COLO668 (cell line): ENCODE results near the gene ABCB8.
A peak's percentile ranks its signal among the peaks of the same experiment; 100 is the strongest.
"Not testable (repeated sequence)": the region's sequence is repeated elsewhere in the genome, so short reads cannot be mapped to it uniquely, and the experiment has no call there.

Source experiments
- DNase-seq: peaks from one replicate; lab custom pipeline; 2025; ENCODE audit not compliant: unreplicated experiment; lab: John Stamatoyannopoulos, UW

Gene ABCB8

DNA sequence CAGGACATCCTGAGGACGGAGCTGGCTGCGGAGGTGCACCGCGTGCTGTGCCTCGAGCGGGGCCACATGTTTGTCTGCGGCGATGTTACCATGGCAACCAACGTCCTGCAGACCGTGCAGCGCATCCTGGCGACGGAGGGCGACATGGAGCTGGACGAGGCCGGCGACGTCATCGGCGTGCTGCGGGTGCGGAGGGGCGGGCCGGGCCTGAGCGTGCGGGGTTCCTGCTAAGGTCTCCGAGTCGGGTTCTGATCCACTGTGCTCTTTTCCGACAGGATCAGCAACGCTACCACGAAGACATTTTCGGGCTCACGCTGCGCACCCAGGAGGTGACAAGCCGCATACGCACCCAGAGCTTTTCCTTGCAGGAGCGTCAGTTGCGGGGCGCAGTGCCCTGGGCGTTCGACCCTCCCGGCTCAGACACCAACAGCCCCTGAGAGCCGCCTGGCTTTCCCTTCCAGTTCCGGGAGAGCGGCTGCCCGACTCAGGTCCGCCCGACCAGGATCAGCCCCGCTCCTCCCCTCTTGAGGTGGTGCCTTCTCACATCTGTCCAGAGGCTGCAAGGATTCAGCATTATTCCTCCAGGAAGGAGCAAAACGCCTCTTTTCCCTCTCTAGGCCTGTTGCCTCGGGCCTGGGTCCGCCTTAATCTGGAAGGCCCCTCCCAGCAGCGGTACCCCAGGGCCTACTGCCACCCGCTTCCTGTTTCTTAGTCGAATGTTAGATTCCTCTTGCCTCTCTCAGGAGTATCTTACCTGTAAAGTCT lies 14.3 kb upstream of the ABCB8 start:
- no peak for DNase-seq

- peak; percentile 25 for DNase-seq
Measured at GRCh38 chr7:151014950-151015349, 13.3 kb upstream of the ABCB8 start.

DNA sequence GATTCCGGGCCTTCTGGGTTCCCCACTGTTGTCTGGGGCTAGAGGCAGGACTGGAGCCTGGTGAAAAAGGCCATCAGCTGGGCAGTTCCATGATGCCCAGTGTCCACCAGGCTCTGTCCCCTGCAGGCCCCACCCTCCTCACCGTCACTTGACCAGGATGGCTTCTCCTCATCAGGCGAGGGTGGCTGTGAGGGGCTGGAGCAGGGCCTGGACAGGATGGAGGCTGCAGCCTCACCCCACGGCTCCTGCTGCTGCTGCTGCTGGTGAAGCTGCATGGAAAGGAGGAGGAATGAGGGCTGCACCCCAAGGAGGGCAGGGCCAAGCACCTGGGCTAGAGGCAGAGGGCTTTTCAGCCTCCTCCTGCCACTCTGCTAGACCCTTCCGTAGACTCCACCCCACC lies 12.3 kb upstream of the ABCB8 start:
- DNase-seq = no peak

DNA sequence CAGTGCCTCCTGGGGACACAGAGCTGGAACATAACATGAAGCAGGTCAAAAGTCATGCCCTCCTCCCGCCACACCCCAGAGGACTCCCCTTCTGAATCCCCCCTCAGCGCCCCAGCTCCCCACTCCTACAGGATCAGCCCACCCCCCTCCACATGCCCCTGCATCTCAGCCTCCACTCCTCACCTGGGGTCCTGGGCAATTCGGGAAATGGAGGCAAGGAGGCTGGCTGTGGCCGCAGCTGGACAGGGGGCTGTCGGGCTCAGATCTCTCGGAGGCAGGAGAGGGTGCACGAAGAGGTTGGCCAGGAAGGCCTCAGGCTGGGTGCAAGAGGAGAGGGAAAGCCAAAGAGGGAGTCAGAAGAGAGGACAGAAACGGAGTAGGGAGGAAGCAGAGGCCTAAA lies 11.7 kb upstream of the ABCB8 start:
- no peak for DNase-seq

DNA sequence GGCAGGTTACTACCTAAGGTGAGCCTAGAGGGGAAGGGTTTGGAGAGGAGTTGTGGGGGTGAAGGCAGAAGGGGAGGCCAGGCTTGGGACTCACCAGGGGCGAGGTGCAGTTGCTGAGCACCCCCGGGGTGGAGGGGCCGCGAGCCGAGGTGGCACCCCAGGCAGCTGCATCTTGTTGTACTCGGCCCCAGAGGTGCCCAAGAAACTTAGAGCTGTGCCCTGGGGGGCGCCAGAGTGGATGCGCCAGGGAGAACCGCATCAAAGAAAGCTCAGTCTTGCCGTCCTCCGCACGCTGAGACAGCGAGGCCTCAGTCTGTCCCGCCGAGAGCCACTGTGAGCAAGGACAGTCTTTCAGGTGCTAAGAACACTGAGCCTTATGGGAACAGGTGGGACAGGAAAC lies 11.3 kb upstream of the ABCB8 start:
- DNase-seq = no peak

DNA sequence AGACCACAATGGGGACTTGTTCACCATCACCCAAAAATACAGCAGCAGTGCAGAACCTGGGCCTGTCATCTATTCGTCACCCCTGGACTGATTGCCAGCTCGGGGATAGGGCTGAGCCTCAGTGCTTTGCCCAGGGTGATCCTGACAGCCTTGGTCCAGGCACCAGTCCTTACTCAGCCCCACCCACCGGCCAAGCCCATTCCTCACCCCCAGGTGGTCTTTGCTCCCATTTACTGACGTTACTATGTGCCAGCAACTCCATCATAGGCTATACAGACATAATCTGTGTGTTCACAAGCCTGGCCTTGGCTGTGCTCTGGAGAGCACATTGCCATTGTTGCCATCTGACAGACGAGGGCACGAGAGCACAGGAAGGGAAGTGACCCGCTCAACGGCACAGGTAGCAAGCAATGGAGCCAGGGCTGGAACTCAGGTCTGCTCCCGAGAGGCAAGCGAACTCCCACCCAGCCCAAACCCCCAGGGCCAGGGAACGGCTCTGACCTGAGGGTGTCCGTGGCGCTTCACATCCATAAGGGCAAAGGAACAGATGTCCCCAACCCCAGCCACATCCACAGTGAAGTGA lies 10.8 kb upstream of the ABCB8 start:
- DNase-seq = no peak

DNA sequence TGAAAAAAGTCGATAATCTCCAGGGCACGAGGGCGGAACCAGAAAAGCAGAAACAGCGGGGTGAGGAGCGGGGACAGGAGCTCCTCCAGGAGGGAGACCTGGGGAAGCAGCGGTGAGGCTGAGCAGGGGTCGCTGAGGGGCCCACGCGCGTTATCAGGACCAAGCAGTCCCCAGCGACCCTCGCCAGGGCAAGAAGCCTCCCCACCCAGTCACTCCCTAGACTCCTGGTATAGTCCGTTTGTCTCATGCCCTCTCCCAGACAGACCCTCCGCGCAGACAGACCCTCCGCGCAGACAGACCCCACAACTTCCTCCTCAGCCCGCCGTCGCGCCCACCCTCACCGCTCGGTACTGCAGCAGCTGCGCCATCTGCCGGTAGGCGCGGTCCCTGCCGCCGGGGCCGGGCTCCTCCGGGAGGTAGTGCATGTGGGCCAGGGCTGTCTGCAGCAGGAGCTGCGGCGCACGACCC lies 10.3 kb upstream of the ABCB8 start:
- DNase-seq = peak; percentile 59

DNA sequence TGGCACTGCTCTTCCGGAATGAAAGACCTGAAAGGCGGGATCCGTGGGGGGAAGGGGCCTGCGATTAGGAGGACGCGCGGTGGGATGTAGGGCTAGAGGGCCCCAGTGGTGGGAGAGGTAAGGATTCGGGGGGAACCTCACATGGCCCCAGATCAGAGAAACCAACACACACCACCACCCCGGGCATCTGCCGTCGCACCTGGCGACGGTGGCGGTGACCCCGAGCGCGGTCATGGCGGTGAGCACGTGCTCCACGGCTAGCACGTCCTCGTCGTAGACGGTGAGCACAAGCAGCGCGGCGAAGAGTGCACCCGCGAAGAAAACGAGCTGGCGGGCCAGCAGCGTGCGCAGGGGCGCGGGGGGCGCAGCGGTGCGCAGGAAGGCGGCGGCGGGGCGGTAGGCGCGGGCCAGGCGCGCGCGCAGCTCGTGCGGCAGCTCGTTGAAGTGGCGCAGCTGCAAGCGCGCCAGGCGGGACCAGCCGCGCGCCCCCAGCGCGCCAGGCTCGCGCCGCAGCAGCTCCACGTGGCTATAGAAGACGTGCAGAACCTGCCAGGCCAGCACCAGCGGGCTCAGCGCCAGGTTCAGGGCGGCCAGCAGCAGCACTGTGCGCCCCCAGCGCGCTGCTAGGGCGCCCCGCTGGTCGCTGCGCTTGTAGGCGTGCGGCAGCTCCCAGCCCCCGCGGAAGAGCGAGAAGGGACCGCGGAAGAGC lies 9.7 kb upstream of the ABCB8 start:
- peak; percentile 73 for DNase-seq

DNA sequence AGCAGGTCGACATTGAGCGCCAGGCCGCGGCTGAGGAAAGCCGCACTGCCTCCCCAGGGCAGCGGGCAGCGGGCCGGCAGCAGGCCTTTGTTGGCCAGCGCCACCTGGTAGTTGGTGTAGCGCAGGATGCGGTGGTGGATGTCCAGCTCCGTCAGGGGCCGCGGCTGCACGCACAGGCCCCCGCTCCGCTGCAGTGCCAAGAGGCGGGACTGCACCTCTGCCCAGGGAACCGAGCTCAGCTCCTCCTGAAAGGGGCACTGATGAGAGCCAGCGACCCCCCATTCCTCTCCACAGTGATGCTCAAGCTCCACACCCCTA lies 9.2 kb upstream of the ABCB8 start:
- DNase-seq = no peak

DNA sequence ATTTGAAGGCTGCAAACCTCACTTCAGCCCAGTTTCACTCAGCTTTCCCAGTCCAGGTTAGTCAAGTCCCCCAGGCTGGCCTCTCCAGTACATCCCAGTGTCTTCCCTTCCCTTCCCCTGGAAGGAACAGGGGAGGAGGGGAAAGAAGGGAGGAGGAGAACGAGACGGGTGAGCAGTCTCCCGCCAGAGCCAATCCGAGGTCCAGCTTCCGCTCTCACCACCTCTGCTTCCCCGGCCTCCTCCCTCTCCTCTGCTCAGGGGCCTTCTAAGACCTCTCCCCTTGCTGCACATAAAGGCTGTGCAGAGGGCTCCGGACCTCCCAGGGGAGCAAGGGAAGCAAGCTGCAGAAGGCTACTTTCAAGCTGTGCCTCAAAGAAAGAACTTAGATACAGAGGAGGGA lies 8.0 kb upstream of the ABCB8 start:
- DNase-seq = no peak

DNA sequence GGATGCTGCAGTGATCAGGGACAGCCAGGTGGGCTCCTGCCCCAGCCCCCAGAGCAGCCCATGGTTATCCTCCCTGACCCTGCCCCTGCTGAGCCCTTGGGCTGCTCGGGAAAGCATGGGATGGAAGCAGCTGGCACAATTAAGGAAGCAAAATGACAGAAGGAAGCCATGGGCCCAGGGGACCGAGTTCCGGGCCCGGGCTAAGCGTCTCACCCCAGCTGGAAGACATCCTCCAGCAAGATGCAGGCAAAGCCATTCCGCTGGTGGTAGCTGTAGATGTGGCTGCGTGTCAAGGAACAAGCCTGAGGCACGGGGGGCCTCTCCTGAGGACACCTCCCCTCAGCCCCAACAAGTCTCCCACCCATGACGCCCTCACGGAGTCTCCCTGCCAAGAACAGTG lies 5.0 kb upstream of the ABCB8 start:
- no peak for DNase-seq

DNA sequence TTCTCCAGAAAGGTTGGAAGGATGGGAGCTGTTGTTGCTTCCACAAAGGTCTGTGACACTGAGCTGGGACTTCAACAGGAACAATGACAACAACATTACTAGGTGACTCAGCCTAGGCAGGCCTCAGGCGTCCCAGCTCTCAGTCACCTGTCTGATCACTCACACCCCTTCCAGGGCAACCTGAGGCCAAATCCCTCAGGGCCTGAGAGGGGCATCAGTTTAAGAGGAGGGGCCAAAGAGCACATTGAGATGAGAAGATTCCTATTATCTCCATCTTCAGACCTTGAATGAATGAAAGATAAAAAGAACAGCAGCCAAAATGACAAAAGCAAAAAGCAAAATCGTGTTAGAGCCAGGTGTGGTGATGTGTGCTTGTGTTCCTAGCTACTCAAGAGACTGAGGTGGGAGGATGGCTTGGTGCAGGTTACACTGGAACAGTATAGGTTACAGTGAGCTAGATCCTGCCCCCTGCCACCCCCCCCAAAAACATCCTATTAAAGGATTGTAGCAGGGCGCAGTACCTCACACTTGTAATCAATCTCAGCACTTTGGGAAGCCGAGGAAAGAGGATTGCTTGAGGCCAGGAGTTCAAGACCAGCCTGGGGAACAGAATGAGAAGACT lies 3.7 kb upstream of the ABCB8 start, which contains the start of gene ATG9B:
Gene ATG9B (minus strand): TSS at position 60 of the 622 bp plus-strand sequence. CDS start 71 bp downstream, outside the sequence.
- DNase-seq = peak; percentile 32

GRCh38 chr7:151025924-151026671 lies 2.2 kb upstream of the ABCB8 start:
- no peak for DNase-seq

DNA sequence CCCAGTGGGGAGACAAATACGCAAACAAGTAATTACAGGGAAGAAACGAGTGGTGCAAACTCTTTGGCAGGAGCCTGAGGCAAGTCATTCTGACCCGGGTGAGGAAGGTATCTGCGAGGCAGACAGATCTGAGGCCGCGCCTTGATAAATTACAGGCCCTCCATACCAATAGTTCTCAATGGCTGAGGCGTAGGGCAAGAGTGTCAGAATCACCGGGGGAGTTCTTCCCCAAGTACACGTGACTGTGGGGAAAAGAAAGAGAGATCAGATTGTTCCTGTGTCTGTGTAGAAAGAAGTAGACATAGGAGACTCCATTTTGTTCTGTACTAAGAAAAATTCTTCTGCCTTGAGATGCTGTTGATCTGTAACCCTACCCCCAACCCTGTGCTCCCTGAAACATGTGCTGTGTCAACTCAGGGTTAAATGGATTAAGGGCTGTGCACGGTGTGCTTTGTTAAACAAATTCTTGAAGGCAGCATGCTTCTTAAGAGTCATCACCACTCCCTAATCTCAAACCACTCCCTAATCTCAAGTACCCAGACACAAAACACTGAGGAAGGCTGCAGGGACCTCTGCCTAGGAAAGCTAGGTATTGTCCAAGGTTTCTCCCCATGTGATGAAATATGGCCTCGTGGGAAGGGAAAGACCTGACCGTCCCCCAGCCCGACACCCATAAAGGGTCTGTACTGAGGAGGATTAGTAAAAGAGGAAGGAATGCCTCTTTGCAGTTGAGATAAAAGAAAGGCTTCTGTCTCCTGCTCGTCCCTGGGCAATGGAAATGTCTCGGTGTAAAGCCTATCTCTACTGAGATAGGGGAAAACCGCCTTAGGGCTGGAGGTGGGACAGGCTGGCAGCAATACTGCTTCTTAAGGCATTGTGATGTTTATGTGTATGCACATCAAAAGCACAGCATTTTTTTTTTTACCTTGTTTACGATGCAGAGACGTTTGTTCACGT lies 1.2 kb upstream of the ABCB8 start:
- DNase-seq = not testable (repeated sequence)

DNA sequence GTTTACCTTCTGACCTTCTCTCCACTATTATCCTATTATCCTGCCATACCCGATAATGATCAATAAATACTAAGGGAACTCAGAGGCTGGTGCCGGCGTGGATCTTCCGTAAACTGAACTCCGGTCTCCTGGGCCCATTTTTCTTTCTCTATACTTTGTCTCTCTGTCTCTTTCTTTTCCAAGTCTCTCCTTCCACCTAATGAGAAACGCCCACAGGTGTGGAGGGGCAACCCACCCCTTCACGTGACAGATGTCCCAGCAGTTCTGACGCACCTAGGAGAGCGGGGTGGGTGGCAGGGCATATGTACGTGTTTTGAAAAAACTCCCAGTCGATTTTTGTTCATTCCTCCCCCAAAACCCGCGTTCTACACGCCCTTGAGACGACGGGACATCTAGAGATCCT lies 521 bp upstream of the ABCB8 start:
- not testable (repeated sequence) for DNase-seq

DNA sequence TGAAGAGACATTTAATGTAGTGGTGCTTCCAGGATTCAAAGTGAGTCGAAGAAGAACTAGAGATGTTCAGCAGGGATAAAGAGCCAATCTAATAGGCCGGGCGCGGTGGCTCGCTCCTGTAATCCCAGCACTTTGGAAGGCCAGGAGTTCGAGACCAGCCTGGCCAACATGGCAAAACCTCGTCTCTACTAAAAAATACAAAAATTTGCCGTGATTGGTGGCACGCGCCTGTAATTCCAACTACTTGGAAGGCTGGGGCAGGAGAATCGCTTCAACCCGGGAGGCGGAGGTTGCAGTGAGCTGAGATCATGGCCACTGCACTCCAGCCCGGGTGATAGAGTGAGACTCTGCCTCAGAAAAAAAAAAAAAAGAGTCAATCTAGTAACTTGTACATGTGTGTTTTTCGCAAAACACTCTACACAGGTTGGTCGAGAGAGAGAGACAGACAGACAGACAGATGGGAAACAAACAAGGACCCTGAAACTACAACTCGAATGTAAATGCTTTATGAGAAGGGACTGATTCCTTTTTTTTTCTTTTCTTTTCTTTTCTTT lies 775 bp downstream of the ABCB8 start:
- no peak for DNase-seq

- no peak for DNase-seq
Measured at GRCh38 chr7:151031011-151031410, 2.8 kb downstream of the ABCB8 start.

GRCh38 chr7:151032936-151033863 lies 5.0 kb downstream of the ABCB8 start:
- DNase-seq = no peak

DNA sequence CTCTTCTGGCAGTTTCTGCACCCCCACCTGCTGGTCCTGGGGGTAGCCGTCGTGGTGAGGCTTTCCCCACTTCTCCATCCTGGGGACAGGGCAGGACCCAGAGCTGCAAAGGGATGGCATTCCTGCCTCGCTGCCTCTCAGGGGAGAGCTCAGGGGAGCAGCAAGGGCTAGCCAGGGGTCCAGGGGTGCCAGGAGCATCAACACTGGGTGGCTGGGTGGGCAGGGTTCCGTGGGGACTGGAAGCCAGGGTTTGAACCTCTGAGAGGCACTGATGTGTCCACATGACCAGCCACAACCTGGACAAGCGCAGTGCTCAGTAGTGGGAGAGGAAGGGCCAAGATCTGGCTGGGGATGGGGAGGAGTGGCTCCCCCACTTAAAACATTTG lies 5.6 kb downstream of the ABCB8 start:
- no peak for DNase-seq
